Kidney (tissue), 14 donors: ENCODE data around the gene CCDC187. TPM values are rescaled to one million over a fixed set of nuclear protein-coding genes. Genes with fewer than 3 reads are reported as not detected.

Source experiments
- DNase-seq, 5 donors: peaks; one replicate each; pipeline ENCODE4 v3.0.0-alpha.2; 2013 to 2020
- FAIRE-seq: peaks from 2 replicates; lab custom pipeline; 2012; peaks lifted over from hg19 to GRCh38; lab: Jason Lieb, UNC
- H3K27ac ChIP-seq, 2 donors: one replicate each; pipeline ENCODE4 v1.7.0; 2013; ENCODE audit warnings: low read depth in 2 of 2, low read length in 2 of 2, inconsistent platforms in 1 of 2
- H3K27me3 ChIP-seq: one replicate; pipeline ENCODE4 v1.7.1; 2013; ENCODE audit warnings: low read length, inconsistent platforms; ENCODE audit not compliant: control insufficient read depth, insufficient read depth
- H3K36me3 ChIP-seq, 3 donors: one replicate each; pipeline versions ENCODE4 v1.7.0 to v1.7.1; 2013; ENCODE audit warnings: low read length in 3 of 3, control low read depth in 1 of 3, inconsistent platforms in 1 of 3; ENCODE audit not compliant: insufficient read depth in 3 of 3, control insufficient read depth in 2 of 3
- H3K4me1 ChIP-seq, 3 donors: one replicate each; pipeline versions ENCODE4 v1.7.0 to v1.7.1; 2013; ENCODE audit warnings: low read length in 3 of 3, inconsistent platforms in 1 of 3, low read depth in 1 of 3; ENCODE audit not compliant: control insufficient read depth in 2 of 3, insufficient read depth in 2 of 3
- H3K4me3 ChIP-seq, 3 donors: one replicate each; pipeline versions ENCODE4 v1.7.0 to v1.8.1; 2013; ENCODE audit warnings: low read length in 3 of 3, control low read depth in 1 of 3, inconsistent platforms in 1 of 3
- H3K9ac ChIP-seq, 3 donors: one replicate each; pipeline versions ENCODE4 v1.7.0 to v1.7.1; 2013; ENCODE audit warnings: low read length in 3 of 3, control low read depth in 1 of 3, inconsistent platforms in 1 of 3
- H3K9me3 ChIP-seq, 3 donors: one replicate each; pipeline versions ENCODE4 v1.7.0 to v1.7.1; 2013; ENCODE audit warnings: low read length in 3 of 3, control low read depth in 1 of 3, inconsistent platforms in 1 of 3; ENCODE audit not compliant: control insufficient read depth in 2 of 3, insufficient read depth in 1 of 3
- CTCF ChIP-seq: IDR thresholded peaks from 3 replicates; pipeline ENCODE4 v1.5.1; 2012; ENCODE audit warnings: mild to moderate bottlenecking, moderate library complexity, borderline replicate concordance; ENCODE audit not compliant: insufficient read depth; ENCODE audit errors: extremely low read depth
- intact Hi-C: fragments of 100-400 bp; cut with DNase I; formaldehyde crosslinking; loops from one replicate; pipeline ENCODE4 v1.11.1; 2022
- polyA plus RNA-seq: library from polyadenylated mRNA; stranded (reverse); fragments of 350-450 nt; fragmentation: Illumina TruSeq; extraction: RNeasy Lipid Tissue Mini Kit (QIAGEN cat#74804); gene quantifications from one replicate; pipeline ENCODE4 v1.2.3, GENCODE V29; 2014; ENCODE audit warnings: low read depth, low replicate concordance; ENCODE audit not compliant: insufficient read depth
- total RNA-seq: library from RNA; stranded (reverse); fragmentation: NEBNext Ultra II Directional; extraction: Animal tissue kit (Norgen Biotek cat#: 25700); gene quantifications from one replicate; pipeline ENCODE4 v1.2.1, GENCODE V29; 2021
- donor health status: control.
- donor health status: control.
- donor health status: control.
- donor health status: control.
- donor health status: control.
- donor health status: DM: yes; HTN: yes; CAD: no.
- donor health status: Normal renal cell carcinoma (clear cell type).

CCDC187 gene
- total and polyA plus RNA-seq, 2 donors from 2014 or later = 0.84 to 2.3 TPM

GRCh38 chr9:136222166-136222905 lies 81.6 kb downstream of the CCDC187 start:
- no peaks in the 10 kb centered on the region for H3K9me3 ChIP-seq
- H3K27ac ChIP-seq = no peak overlapping the region
- H3K27me3 ChIP-seq = no peaks in the 10 kb centered on the region
- intact Hi-C loops = no loop called here
- no peaks in the 10 kb centered on the region for H3K4me1 ChIP-seq
- peak in 1 of 5 donors; percentile 11 for DNase-seq
- no peak for FAIRE-seq
- no peak overlapping the region for H3K4me3 ChIP-seq
- peaks cover 0 to 8% (median 2%) of the 10 kb centered on the region in 3 donors for H3K36me3 ChIP-seq
- H3K9ac ChIP-seq = no peak overlapping the region
- TF ChIP-seq CTCF = no peak

GRCh38 chr9:136220017-136220729 lies 83.7 kb downstream of the CCDC187 start:
- H3K9ac ChIP-seq = no peak overlapping the region
- H3K9me3 ChIP-seq = no peaks in the 10 kb centered on the region
- DNase-seq (no peak), FAIRE-seq (no peak)
- peaks cover 0 to 5% (median 4%) of the 10 kb centered on the region in 3 donors for H3K36me3 ChIP-seq
- H3K4me1 ChIP-seq = no peaks in the 10 kb centered on the region
- TF ChIP-seq CTCF = no peak
- no peak overlapping the region for H3K4me3 ChIP-seq
- H3K27ac ChIP-seq = no peak overlapping the region
- intact Hi-C loops = no loop called here
- H3K27me3 ChIP-seq = no peaks in the 10 kb centered on the region

GRCh38 chr9:136219276-136219675 lies 84.6 kb downstream of the CCDC187 start:
- DNase-seq (no peak), FAIRE-seq (no peak)
- no peak for TF ChIP-seq CTCF
- Histone ChIP-seq H3K36me3 (peaks cover 0 to 11% (median 11%) of the 10 kb centered on the region in 3 donors), H3K4me3 (no peak overlapping the region), H3K9me3 (no peaks in the 10 kb centered on the region), H3K27ac (no peak overlapping the region), H3K27me3 (no peaks in the 10 kb centered on the region), H3K9ac (no peak overlapping the region), H3K4me1 (no peaks in the 10 kb centered on the region)
- intact Hi-C loops = no loop called here
